22Rv1 (cell line): ENCODE data around the gene PRKCE.

Source experiments
- ZFX ChIP-seq: fragments of 450-650 bp; IDR thresholded peaks from 2 replicates; pipeline ENCODE4 v1.6.1; 2017; ENCODE audit warnings: antibody characterized with exemption, borderline replicate concordance
- TF ChIP-seq, protein P1 (sequence below): fragments of 450-650 bp; IDR thresholded peaks from 2 replicates; pipeline ENCODE4 v1.5.1; 2017; ENCODE audit warnings: mild to moderate bottlenecking

- TF ChIP-seq, protein P1, sequence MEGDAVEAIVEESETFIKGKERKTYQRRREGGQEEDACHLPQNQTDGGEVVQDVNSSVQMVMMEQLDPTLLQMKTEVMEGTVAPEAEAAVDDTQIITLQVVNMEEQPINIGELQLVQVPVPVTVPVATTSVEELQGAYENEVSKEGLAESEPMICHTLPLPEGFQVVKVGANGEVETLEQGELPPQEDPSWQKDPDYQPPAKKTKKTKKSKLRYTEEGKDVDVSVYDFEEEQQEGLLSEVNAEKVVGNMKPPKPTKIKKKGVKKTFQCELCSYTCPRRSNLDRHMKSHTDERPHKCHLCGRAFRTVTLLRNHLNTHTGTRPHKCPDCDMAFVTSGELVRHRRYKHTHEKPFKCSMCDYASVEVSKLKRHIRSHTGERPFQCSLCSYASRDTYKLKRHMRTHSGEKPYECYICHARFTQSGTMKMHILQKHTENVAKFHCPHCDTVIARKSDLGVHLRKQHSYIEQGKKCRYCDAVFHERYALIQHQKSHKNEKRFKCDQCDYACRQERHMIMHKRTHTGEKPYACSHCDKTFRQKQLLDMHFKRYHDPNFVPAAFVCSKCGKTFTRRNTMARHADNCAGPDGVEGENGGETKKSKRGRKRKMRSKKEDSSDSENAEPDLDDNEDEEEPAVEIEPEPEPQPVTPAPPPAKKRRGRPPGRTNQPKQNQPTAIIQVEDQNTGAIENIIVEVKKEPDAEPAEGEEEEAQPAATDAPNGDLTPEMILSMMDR, result no peak
- no peak for TF ChIP-seq ZFX
These were observed 424.4 kb downstream of the PRKCE start for GRCh38 chr2:46075848-46076247.
